HG03571 (cell line): ENCODE results near the gene MRPS12.
"Not testable (repeated sequence)": the region's sequence is repeated elsewhere in the genome, so short reads cannot be mapped to it uniquely, and the experiment has no call there.

ENCODE experiments used
- ATAC-seq: cut with Tn5 transposase; IDR thresholded peaks from one replicate; pipeline ENCODE4 v1.9.1; 2021; ENCODE audit not compliant: unreplicated experiment

The MRPS12 gene

DNA sequence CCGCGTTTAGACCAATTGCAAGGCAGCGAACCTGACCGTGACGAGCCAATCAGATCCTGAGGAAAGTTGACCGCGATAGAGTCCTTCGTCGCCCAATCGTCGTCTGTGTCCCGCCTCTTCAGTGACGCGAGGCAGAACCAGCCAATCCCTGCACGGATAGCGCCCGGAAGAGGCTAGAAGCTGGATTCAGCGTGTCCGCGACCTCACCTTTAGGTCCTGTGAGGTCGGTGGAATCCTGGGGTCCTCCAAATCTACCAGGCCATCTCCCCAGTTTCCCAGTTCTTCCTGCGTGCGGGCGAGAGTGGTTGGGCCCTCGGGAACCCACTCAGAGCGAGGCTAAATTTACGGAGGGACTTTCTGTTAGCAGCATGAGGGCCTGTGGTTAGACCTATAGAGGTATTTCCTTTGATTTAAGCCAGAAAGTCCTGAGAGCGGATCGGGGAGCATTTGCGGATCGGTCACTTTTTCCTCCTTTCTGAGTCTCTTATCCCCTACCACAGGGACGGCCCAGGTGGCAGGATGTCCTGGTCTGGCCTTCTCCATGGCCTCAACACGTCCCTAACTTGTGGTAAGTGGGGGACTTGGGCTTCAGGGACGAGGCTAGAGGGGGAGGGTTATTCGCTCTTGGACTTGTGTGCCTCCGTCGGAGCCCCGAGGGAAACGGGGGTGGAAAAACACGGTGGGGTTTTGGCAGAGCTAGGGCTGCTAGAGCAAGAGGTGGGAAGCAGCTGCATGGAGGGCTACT lies at the start of gene MRPS12:
Gene MRPS12 (plus strand): TSS at position 169 of the 745 bp plus-strand sequence. CDS start 351 bp downstream, at position 520.
- ATAC-seq, result peak; percentile 79

DNA sequence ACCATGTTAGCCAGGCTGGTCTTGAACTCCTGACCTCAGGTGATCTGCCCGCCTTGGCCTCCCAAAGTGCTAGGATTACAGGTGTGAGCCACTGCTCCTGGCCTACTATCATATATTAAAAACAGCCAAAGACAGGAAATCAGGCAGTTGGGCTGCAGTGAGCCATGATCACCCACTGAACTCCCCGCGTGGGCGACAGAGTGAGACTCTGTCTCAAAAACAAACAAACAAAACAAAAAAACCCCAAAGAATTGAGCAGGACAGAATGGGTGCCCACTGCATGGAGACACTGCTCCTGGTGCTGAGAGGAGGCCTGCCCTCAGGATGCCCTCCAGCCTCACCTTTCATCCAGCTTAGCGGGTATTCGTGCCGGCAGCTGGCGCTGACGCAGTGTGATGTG lies 47.5 kb upstream of the MRPS12 start:
- no peak for ATAC-seq

DNA sequence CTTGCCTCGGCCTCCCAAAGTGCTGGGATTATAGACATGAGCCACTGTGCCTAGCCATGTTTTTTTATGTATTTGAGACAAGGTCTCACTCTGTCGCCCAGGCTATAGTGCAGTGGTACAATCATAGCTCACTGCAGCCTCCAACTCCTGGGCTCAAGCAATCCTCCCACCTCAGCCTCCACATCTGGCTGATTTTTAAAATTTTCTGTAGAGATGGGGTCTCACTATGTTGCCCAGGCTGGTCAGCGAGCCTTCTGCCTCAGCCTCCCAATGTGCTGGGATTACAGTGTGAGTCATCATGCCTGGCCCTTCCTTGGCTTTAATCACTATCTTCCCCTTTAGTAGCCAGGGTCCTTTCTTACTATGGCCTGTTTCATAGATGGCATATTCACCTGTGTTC lies 46.1 kb upstream of the MRPS12 start:
- ATAC-seq, result not testable (repeated sequence)

DNA sequence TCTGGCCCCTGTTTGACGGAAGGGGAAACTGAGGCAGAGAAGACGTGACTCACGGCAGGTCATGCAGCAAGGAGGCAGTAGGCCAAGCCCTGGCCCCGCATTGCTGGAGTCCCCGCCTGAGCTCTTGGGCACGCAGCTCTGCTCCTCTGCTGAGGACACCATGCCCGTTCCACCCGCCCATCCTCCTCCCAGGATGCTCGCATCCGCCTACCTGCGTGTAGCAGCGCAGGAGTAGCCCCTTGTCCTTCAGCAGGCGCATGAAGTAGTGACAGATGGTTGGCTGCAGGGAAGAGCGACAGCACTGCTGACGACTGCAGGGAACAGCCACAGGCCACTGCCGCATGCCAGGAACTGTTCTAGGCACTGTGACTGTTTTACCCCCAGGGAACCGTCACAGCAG lies 41.9 kb upstream of the MRPS12 start:
- ATAC-seq, result no peak

DNA sequence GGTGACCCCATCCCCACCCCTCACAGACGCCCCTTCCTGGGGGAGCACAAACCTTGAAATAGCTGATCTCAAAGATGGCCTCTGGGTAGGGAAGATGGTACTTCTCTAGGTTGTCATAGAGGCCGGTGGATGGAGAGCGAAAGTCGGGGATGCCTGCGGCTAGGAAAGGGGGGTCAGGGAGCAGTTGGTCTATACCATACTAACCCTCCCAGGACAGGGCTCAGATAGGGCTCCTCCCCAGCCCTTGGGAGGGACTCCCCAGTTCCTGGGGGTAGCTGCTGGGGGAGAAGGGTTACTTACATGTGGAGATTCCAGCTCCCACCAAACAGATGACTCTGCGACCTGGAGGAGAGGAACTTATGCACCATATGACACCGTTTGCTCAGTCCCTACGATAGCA lies 40.9 kb upstream of the MRPS12 start:
- ATAC-seq, result no peak

DNA sequence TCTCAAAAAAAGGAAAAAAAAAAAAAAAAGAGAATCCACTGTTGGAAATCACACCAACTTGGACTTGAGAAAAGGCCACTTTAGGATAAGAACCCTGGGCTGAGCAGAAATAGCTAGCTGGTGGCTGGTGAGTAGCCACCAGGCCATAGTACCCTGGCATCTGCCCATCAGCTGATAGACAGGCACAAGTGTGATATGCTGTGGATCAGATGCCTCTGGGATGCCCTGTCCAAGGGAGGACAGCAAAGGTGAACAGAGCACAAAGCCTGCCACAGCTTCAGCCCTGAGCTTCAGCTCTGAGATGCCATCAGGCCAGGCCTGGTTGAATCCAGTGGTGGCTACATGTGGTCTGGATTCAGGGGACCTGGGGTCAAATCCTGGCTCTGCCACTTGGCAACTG lies 40.1 kb upstream of the MRPS12 start:
- ATAC-seq, result no peak

DNA sequence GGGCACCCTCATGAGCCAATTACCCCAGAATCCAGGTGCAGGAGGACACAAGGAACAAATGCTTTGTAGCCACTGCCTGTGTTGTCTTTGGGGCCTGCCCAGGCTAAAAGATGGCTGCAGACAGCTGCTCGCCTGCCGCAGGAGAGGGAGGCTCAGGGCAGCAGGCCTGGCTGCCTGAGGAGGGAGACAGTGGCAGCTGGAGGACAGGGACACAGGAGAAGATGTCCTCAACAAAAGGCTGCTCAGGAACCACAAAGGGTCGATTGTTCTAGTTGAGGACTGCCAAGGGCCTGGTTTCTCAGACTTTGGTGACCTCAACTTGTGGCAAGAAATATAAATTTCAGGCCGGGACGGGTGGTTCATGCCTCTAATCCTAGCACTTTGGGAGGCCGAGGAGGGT lies 39.0 kb upstream of the MRPS12 start:
- ATAC-seq, result no peak

DNA sequence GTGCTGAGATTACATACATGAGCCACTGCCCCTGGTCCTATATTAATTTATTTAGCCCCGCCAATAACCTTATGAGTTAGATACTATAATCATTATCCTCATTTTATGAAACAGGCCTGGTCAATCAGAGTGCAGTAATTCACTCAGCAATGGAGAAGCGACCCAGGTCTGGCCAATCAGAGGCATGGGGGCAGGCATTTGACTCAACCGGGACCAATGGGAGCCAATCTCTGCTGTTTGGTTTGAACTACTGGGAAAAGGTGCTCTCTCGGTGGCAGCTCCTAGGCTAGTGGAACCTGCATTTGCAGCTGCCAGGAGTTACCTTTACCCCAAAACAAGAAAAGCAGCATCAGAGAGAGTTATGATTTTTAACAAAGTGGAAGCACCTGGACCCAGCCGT lies 37.9 kb upstream of the MRPS12 start:
- ATAC-seq, result no peak

DNA sequence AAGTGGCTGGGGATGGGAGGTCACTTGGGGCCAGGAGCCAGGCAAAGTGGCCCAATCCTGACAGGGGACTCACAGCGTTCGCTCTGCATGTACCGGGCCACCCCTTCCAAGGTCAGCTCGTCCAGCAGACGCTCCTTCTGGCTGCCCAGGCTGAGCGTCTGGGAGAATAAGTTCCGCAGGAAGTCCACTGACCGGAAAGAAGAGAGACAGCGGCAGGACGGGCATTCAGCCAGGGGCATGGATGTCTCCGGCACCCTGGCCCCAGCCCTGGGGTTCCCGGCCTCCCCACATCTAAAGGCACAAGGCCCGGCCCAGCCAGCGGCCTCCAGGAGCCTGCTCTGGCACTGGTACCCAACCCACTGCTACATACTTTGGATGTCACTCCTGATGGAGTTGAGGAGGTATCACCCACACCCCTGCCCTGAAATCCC lies 37.4 kb upstream of the MRPS12 start:
- no peak for ATAC-seq

DNA sequence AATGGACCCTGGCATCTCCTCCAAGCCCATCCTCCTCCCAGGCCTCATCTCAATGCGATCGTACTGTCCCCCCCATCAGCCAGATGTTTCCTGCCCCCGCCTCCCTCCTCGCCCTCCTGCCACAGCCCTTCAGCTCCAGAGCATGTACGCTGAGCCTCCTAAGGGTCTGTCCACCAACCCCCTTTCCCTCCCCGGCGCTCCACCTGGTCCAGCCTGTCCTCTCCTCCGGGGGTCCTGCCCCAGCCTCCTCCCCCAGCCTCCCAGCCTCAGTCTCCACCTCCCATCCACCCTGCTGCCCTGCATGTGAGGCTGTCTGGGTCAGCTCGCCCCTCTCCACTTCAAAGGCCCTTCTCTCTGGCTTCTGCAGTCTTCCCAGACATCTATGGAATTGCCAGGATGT lies 35.8 kb upstream of the MRPS12 start:
- no peak for ATAC-seq

DNA sequence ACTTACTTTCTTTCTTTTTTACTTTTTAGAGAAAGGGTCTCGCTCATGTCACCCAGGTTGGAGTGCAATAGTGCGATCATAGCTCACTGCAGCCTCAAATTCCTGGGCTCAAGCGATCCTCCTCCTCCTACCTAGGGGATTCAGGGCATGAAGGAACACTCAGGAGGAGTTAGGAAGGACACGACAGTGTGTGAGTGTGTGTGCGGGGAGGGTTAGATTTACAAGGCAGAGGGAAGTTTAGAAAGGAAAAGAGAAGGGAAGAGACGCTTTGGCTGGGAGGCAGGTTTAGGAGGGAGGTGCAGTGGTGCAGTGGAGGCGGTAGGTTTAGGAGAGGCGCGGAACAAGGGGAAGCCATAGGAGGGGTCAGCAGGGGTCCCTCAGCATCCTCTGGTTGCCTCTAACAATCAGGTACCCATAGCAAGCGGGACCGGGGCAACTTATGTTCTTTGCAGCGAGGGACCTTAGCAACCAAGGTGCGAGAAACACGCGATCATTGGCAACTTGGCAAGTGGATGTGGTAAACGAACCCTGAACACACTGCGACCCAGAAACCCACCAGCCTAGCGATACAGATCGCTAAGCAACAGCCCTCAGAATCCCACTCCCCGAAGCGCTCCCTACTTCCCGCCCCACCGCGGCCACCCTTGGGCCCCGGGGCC lies 31.8 kb upstream of the MRPS12 start:
- ATAC-seq, result peak; percentile 2

DNA sequence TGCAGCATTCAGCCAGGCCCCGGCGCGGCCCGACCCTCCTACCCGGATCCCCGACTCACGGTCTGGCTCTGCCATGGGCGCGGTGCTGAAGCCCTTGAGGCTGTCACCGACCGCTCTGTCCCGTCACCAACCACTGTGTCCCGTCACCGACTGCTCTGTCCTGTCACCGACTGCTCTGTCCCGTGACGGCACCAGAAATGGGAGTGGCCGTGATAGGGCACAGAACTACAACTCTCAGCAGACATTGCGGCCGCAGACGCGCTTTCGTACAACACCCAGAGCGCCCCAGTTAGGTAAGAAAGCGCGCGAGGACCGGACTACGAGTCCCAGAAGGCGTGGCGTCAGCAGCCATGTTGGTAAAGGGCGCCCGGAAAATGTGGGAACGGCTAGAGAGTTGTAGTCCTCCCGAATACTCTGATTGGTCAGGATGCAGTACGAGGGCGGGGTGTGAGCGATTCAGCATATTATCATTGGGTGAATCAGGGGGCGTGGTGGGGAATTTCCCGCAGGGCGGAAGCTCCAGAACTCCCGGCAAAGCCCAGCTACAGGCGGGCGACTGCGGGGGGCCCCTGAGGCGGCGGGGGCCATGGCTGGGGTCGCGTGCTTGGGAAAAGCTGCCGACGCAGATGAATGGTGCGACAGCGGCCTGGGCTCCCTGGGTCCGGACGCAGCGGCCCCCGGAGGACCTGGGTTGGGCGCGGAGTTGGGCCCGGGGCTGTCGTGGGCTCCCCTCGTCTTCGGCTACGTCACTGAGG lies 31.1 kb upstream of the MRPS12 start, which contains the start of the genes NFKBIB and SIRT2:
Gene NFKBIB (plus strand): TSS at position 523 of the 755 bp plus-strand sequence. CDS start 64 bp downstream, at position 587.
Gene SIRT2 (minus strand): TSS at position 172 of the 755 bp plus-strand sequence. CDS start 97 bp downstream, at position 75.
- ATAC-seq, result peak; percentile 86

DNA sequence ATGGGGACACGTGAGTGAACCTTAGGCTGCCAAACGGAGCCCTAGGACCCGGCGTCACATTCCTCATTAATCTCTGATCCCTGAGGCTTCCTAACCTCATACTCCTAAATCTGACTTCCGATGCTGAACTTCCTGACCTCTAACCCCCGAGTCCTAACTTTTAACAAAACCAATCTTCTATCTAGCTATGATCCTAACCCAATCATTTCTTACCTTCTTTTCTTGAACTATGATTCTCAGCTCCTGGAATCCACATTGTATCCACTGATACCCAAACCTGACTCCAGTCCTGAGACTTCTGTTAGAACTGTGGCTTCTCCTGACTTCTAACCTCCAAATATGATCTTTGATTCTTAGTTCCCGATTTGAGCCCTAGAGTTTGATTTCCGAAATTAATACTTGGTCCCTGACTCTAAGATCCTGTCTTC lies 30.5 kb upstream of the MRPS12 start:
- no peak for ATAC-seq

DNA sequence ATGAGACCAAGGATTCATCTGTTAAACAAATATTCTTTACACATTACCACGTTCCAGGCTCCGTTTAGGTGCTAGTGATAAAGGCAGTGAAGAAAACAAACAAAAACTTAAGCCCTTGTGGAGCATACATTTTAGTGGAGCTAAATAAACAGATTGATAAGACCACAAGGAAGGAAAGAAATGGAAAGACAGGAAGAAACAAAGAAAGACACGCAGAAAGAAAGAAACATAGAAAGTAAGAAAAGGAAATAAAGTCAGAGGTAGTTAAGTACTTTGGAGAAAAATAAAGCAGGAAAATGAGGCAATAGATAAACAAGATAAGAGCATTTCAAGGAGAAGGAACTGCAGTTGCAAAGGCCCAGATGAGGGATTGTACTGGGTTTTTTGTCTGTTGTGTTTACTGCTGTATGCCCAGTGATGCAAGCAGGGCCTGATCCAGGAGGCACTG lies 30.0 kb upstream of the MRPS12 start:
- ATAC-seq, result no peak

DNA sequence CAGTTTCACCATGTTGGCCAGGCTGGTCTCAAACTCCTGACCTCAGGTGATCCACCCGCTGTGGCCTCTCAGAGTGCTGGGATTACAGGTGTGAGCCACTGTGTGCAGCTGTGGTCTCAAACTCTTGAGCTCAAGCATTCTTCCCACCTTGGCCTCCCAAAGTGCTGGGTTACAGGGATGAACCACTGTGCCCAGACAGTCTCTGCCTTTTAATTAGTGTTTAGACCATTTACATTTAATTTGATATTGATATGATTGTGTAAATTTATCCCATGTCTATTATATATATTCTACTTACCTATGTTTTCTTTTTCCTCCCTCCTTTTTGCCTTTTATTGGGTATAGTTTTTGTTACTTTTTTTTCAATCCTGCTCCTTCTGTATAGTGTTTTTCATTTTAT lies 29.1 kb upstream of the MRPS12 start:
- ATAC-seq, result no peak

DNA sequence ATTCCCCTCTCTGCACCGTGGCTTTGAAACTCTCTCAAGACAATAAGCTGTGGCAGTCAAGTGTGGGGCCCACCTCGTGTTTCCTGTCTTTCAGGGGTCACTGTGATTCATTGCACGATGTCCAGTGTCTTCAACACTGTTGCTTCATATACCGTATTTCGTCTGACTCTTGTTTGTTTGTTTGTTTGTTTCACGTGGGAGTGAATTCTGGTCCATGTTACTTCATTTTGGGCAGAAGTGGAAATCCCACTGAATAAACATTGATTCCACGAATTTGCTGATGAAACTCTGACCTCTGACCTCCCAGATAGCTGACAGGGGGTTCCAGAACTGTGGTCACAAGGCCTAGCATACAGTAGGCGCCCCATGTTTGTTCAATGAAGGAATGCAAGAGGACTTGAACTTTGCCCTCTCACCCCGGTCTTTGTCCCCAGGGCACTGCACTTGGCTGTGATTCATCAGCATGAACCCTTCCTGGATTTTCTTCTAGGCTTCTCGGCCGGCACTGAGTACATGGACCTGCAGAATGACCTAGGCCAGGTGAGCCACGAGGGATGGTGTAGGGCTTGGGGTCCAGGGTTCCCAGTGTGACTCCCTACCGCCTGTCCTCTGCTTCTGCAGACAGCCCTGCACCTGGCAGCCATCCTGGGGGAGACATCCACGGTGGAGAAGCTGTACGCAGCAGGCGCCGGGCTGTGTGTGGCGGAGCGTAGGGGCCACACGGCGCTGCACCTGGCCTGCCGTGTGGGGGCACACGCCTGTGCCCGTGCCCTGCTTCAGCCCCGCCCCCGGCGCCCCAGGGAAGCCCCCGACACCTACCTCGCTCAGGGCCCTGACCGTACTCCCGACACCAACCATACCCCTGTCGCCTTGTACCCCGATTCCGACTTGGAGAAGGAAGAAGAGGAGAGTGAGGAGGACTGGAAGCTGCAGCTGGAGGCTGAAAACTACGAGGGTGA lies 25.9 kb upstream of the MRPS12 start:
- no peak for ATAC-seq

DNA sequence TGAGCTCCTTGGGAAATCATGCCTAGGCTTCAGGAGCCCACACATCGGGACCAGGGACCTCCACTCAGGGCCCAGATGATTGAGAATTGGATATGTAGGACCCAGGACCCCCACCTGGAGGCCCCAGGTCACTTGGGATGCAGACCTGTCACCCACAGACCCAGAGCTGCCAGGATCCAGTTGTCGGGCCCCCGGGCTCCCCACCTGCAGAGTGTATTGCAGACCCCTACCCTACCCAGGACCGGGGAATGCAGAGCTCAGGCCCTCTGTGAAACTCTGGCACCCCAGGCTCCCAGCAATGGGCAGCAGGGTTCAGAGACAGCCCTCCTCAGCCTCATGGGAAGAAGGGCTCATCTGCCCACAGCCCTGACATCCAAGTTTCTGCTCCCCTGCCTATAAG lies 25.1 kb upstream of the MRPS12 start:
- ATAC-seq, result no peak

DNA sequence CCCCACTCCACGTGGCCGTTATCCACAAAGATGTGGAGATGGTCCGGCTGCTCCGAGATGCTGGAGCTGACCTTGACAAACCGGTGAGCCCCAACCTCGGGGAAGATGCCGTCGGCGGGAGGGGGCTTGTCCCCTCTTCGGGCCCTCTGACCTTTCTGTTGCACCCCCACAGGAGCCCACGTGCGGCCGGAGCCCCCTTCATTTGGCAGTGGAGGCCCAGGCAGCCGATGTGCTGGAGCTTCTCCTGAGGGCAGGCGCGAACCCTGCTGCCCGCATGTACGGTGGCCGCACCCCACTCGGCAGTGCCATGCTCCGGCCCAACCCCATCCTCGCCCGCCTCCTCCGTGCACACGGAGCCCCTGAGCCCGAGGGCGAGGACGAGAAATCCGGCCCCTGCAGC lies 23.5 kb upstream of the MRPS12 start:
- ATAC-seq, result no peak

DNA sequence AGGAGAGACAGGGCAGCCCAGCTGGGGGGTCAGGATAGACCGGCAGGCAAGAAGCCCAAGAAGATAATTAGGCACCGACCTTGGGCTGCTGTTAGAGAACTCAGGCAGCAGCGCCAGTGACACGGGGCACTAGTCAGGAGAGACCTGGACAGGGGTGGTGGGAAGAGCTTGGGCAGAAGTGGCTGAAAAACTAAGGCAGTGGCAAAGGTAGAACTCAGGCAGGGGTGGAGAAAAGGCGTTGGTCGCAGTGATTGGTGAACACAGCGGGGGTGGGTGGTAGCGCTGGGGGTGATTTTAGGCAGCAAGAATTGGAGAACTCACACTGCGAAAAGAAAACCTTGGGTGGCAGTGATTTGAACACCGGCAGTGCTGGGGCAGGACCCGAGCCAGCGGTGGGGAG lies 23.1 kb upstream of the MRPS12 start:
- ATAC-seq, result no peak

DNA sequence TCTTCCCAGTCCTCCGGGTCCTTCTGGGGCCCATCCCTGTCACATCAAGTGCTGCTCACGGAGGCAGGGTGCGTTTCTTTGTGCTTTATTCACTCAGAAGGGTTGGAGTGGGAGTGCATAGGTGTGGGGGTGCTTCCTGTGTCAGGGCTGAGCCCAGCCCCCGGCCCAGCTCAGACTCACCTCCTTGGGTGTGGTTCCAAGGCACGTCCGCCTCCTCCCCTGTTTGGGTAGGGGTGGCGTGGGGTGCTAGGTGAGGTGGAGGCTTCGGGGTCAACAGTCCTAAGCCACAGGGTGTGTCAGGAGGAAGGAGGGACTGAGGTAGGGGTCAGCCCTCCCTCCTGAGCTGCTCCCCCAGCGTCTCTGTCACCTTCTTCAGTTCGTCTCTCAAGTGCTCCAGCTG lies 21.8 kb upstream of the MRPS12 start:
- ATAC-seq, result no peak
